Testis (tissue), 2 donors: Measurements from ENCODE around the gene FAM227A.

Experiments used
- CTCF ChIP-seq, 3 experiments: fragments of 450-650 bp in 2 of 3; fragments of 200-600 bp in 1 of 3; sonication (generic) in 1 of 3; IDR thresholded peaks; one replicate each; pipeline ENCODE4 v1.5.1; 2016 to 2019; ENCODE audit warnings: antibody characterized with exemption in 3 of 3, mild to moderate bottlenecking in 2 of 3, moderate library complexity in 1 of 3
- POLR2A ChIP-seq: fragments of 450-650 bp; IDR thresholded peaks from one replicate; pipeline ENCODE4 v1.6.1; 2017; ENCODE audit warnings: antibody characterized with exemption, mild to moderate bottlenecking, moderate library complexity

GRCh38 chr22:38618258-38618657 is 37.9 kb downstream of the FAM227A start:
- no peak for TF ChIP-seq POLR2A
- TF ChIP-seq CTCF (IDR thresholded peaks at IDR 0.05) = no peak
